Right cardiac atrium (tissue), 5 donors: ENCODE measurements around the gene ZBTB20. TPM values are rescaled to one million over a fixed set of nuclear protein-coding genes. Genes with fewer than 3 reads are reported as not detected.

Experiments
- ATAC-seq, 2 donors: fragments of 200-7000 bp; cut with Tn5 transposase; one replicate each; pipeline versions ENCODE4 v1.8.0 to v1.9.1; 2020; ENCODE audit warnings: moderate library complexity in 2 of 2, mild to moderate bottlenecking in 1 of 2
- DNase-seq, 3 donors: peaks; one replicate each; pipeline ENCODE4 v3.0.0-alpha.2; 2020
- H3K27ac ChIP-seq: one replicate; pipeline ENCODE4 v1.5.1; 2013; ENCODE audit warnings: mild to moderate bottlenecking, low read length, control low read depth, moderate library complexity
- H3K27me3 ChIP-seq: one replicate; pipeline ENCODE4 v1.6.1; 2013; ENCODE audit not compliant: control insufficient read depth, insufficient read depth
- H3K4me1 ChIP-seq: one replicate; pipeline ENCODE4 v1.6.1; 2013; ENCODE audit warnings: low read length; ENCODE audit not compliant: control insufficient read depth, insufficient read depth
- H3K4me3 ChIP-seq: one replicate; pipeline ENCODE4 v1.5.1; 2013; ENCODE audit warnings: low read length, control low read depth
- H3K9me3 ChIP-seq: one replicate; pipeline ENCODE4 v1.6.1; 2013; ENCODE audit warnings: low read length; ENCODE audit not compliant: control insufficient read depth
- WGBS: extraction: QIAGEN DNeasy Blood & Tissue Kit; methylation state at CpG from one replicate; pipeline ENCODE4 v1.1.7; 2013; 5-methylcytosine and 5-hydroxymethylcytosine counted together
- intact Hi-C, 4 donors: fragments of 100-400 bp; cut with DNase I; formaldehyde crosslinking; loops; one replicate each; pipeline versions ENCODE4 v1.11.0 to v1.14.0; 2022 to 2023
- polyA plus RNA-seq: library from polyadenylated mRNA; stranded (reverse); fragments of 200-250 nt; gene quantifications from one replicate; pipeline ENCODE4 v1.2.3, GENCODE V29; 2013
- total RNA-seq, 4 donors: library from RNA; stranded (reverse); fragmentation: NEBNext Ultra II Directional; extraction: Animal tissue kit (Norgen Biotek cat#: 25700); gene quantifications; one replicate each; pipeline ENCODE4 v1.2.1, GENCODE V29; 2021
- donor health status: healthy with polysubstance abuse.
- donor health status: DM: no; HTN: yes; CAD: no.
- donor health status: DM: no; HTN: no; CAD: no.
- donor health status: DM: no; HTN: yes; CAD: no; lungs with severe emphysema.
- donor health status: DM: yes; HTN: yes; CAD: no.

ZBTB20 gene
- total and polyA plus RNA-seq, 5 donors = 6.5 to 87.9 (median 75.5) TPM

- H3K9me3 ChIP-seq = no peaks in the 10 kb centered on the region
- intact Hi-C loops = no loop called here
- no peak overlapping the region for H3K27ac ChIP-seq
- H3K27me3 ChIP-seq = no peaks in the 10 kb centered on the region
- 32% methylated on average over 2 of the region's 2 CpGs for WGBS
- ATAC-seq (peak in 1 of 2 donors; percentile 34), DNase-seq (no peak)
- H3K4me1 ChIP-seq = peaks cover 11% of the 10 kb centered on the region
- H3K4me3 ChIP-seq = no peak overlapping the region
Measured at GRCh38 chr3:114562557-114562956, 584.5 kb downstream of the ZBTB20 start.

GRCh38 chr3:114558271-114558670 is 588.8 kb downstream of the ZBTB20 start:
- intact Hi-C loops = no loop called here
- Histone ChIP-seq H3K27ac (no peak overlapping the region), H3K9me3 (no peaks in the 10 kb centered on the region), H3K4me1 (peaks cover 2% of the 10 kb centered on the region), H3K27me3 (no peaks in the 10 kb centered on the region), H3K4me3 (no peak overlapping the region)
- WGBS = 64% methylated on average over 4 of the region's 4 CpGs
- ATAC-seq (peak in 1 of 2 donors; percentile 71), DNase-seq (no peak)

- peaks cover 2% of the 10 kb centered on the region for H3K4me1 ChIP-seq
- DNase-seq = no peak
- H3K4me3 ChIP-seq = no peak overlapping the region
- no peaks in the 10 kb centered on the region for H3K9me3 ChIP-seq
- no peak for ATAC-seq
- H3K27me3 ChIP-seq = no peaks in the 10 kb centered on the region
- intact Hi-C loops = no loop called here
- H3K27ac ChIP-seq = no peak overlapping the region
Measured at GRCh38 chr3:114557791-114558190, 589.3 kb downstream of the ZBTB20 start.

GRCh38 chr3:114556657-114557213 is 590.4 kb downstream of the ZBTB20 start:
- Histone ChIP-seq H3K4me1 (peaks cover 2% of the 10 kb centered on the region), H3K27me3 (no peaks in the 10 kb centered on the region), H3K27ac (no peak overlapping the region), H3K9me3 (no peaks in the 10 kb centered on the region), H3K4me3 (no peak overlapping the region)
- ATAC-seq = no peak
- no peak for DNase-seq
- WGBS = 99% methylated on average over 1 of the region's 1 CpG
- intact Hi-C loops = no loop called here

GRCh38 chr3:114554731-114555130 is 592.4 kb downstream of the ZBTB20 start:
- intact Hi-C loops = no loop called here
- WGBS = 17% methylated on average over 1 of the region's 1 CpG

GRCh38 chr3:114553949-114554593 is 593.0 kb downstream of the ZBTB20 start:
- ATAC-seq (no peak), DNase-seq (no peak)
- Histone ChIP-seq H3K9me3 (no peaks in the 10 kb centered on the region), H3K27ac (no peak overlapping the region), H3K4me3 (no peak overlapping the region), H3K27me3 (no peaks in the 10 kb centered on the region), H3K4me1 (peaks cover 2% of the 10 kb centered on the region)
- intact Hi-C loops = no loop called here
- 49% methylated on average over 3 of the region's 3 CpGs for WGBS

More at GRCh38 chr3:114554731-114555130, 592.4 kb downstream of the ZBTB20 start:
- H3K27me3 ChIP-seq = no peaks in the 10 kb centered on the region
- H3K9me3 ChIP-seq = no peaks in the 10 kb centered on the region
- DNase-seq (no peak), ATAC-seq (no peak)
- no peak overlapping the region for H3K4me3 ChIP-seq
- peaks cover 2% of the 10 kb centered on the region for H3K4me1 ChIP-seq
- no peak overlapping the region for H3K27ac ChIP-seq

- no peak for ATAC-seq
- Histone ChIP-seq H3K27ac (no peak overlapping the region), H3K9me3 (no peaks in the 10 kb centered on the region), H3K27me3 (no peaks in the 10 kb centered on the region), H3K4me1 (no peaks in the 10 kb centered on the region), H3K4me3 (no peak overlapping the region)
- DNase-seq = no peak
- 92% methylated on average over 1 of the region's 1 CpG for WGBS
- intact Hi-C loops = no loop called here
Measured at GRCh38 chr3:114552527-114552812, 594.6 kb downstream of the ZBTB20 start.

- no peak overlapping the region for H3K27ac ChIP-seq
- ATAC-seq = peak in 1 of 2 donors; percentile 71
Measured at GRCh38 chr3:114551770-114552526, 595.1 kb downstream of the ZBTB20 start.

GRCh38 chr3:114550165-114550564 is 596.9 kb downstream of the ZBTB20 start:
- 91% methylated on average over 4 of the region's 4 CpGs for WGBS
- Histone ChIP-seq H3K4me1 (no peaks in the 10 kb centered on the region), H3K4me3 (no peak overlapping the region), H3K9me3 (no peaks in the 10 kb centered on the region), H3K27me3 (no peaks in the 10 kb centered on the region), H3K27ac (no peak overlapping the region)
- ATAC-seq = no peak
- intact Hi-C loops = no loop called here
- no peak for DNase-seq

More at GRCh38 chr3:114551770-114552526, 595.1 kb downstream of the ZBTB20 start:
- intact Hi-C loops = no loop called here
- Histone ChIP-seq H3K27me3 (no peaks in the 10 kb centered on the region), H3K4me1 (no peaks in the 10 kb centered on the region), H3K4me3 (no peak overlapping the region), H3K9me3 (no peaks in the 10 kb centered on the region)
- no peak for DNase-seq
- 94% methylated on average over 4 of the region's 4 CpGs for WGBS

- intact Hi-C loops = no loop called here
- ATAC-seq = no peak
- 97% methylated on average over 1 of the region's 1 CpG for WGBS
Measured at GRCh38 chr3:114545193-114545592, 601.9 kb downstream of the ZBTB20 start.

GRCh38 chr3:114542359-114542758 is 604.7 kb downstream of the ZBTB20 start:
- 65% methylated on average over 1 of the region's 1 CpG for WGBS
- DNase-seq (no peak), ATAC-seq (no peak)
- Histone ChIP-seq H3K27me3 (no peaks in the 10 kb centered on the region), H3K9me3 (no peaks in the 10 kb centered on the region), H3K4me3 (no peak overlapping the region), H3K4me1 (no peaks in the 10 kb centered on the region), H3K27ac (no peak overlapping the region)
- intact Hi-C loops = no loop called here

More at GRCh38 chr3:114545193-114545592, 601.9 kb downstream of the ZBTB20 start:
- H3K9me3 ChIP-seq = no peaks in the 10 kb centered on the region
- H3K27ac ChIP-seq = no peak overlapping the region
- no peak overlapping the region for H3K4me3 ChIP-seq
- no peak for DNase-seq
- no peaks in the 10 kb centered on the region for H3K4me1 ChIP-seq
- no peaks in the 10 kb centered on the region for H3K27me3 ChIP-seq
